Subcutaneous adipose tissue (tissue), 4 donors: ENCODE results near the gene POC1A. TPM values are rescaled to one million over a fixed set of nuclear protein-coding genes. Genes with fewer than 3 reads are reported as not detected.

ENCODE experiments used
- total RNA-seq, 4 donors: library from RNA; depleted of rRNA; stranded (reverse); fragments of >200 nt; gene quantifications; one replicate each; pipeline ENCODE4 v1.1.0, GENCODE V29; 2016
- TF ChIP-seq, protein P1 (sequence below): fragments of 450-650 bp; IDR thresholded peaks from one replicate; pipeline ENCODE4 v1.5.1; 2016; ENCODE audit warnings: low read depth, mild to moderate bottlenecking, control low read depth, antibody characterized with exemption, moderate library complexity

The POC1A gene
- total RNA-seq = 1 to 10 TPM in 2 of 4 donors, under 1 TPM in 2; 0.38 to 2.4 (median 1.2) TPM

DNA sequence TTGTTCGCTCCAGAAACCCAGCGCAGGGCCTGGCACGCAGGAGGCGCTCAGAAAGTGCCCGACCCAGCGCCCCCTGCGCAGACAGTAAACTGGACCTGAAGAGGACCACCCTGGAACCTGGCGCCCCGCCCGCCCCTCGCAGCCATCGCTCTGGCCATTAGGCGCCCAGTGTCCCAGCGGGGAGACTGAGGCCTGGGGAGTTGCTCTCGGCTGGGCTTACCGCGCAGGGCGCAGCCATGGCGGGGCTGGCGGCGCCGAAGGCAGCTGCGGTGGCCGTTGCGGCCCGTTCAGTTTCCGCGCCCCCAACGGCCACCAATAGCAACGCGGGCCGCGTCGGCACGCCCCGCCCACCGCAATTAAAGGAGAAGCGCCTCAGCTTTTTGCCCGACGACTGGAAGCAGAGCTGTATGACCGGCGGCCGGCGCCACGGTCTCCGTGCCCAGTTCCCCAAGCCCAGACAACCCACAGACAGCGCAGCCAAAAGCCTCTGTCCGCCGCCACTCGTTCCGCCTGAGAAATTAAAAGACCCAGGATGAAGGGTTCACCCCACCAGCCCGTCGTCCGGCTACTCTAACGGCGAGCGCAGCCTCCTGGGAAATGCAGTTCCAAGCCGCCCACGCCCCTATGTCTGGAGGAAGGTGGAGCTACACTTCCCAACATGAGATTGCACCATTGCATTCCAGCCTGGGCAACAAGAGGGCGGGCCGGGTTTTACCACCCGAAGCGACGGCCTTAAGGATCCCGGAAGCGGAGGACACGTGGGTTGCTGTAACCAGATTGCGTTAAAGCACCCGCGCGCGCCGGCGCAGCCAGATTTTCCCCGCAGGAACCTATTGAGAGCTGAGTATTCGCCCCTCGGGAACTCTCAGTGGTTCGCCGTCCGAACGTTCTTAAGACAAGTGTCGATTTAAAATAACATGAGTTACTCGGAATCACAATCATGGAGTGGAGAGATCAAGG, at the start of gene POC1A:
Gene POC1A, minus strand, starts transcription at position 289 of the 960 bp plus-strand sequence. Its CDS starts 51 bp downstream, at position 238.
- TF ChIP-seq, protein P1, sequence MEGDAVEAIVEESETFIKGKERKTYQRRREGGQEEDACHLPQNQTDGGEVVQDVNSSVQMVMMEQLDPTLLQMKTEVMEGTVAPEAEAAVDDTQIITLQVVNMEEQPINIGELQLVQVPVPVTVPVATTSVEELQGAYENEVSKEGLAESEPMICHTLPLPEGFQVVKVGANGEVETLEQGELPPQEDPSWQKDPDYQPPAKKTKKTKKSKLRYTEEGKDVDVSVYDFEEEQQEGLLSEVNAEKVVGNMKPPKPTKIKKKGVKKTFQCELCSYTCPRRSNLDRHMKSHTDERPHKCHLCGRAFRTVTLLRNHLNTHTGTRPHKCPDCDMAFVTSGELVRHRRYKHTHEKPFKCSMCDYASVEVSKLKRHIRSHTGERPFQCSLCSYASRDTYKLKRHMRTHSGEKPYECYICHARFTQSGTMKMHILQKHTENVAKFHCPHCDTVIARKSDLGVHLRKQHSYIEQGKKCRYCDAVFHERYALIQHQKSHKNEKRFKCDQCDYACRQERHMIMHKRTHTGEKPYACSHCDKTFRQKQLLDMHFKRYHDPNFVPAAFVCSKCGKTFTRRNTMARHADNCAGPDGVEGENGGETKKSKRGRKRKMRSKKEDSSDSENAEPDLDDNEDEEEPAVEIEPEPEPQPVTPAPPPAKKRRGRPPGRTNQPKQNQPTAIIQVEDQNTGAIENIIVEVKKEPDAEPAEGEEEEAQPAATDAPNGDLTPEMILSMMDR = no peak

DNA sequence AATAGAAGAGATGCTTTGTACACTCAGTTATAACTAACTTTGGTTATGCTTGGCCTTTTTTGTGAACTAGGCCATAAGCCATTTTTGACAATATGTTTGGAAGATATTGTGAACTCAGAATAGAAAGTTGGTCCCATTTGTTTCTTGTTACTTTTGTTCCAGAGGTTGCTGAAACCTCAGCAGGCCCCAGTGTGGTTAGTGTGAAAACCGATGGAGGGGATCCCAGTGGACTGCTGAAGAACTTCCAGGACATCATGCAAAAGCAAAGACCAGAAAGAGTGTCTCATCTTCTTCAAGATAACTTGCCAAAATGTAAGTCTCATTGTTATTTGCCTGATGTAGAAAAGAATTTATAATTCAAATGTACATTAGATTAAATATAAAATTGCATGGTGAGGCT, 49.5 kb upstream of the POC1A start:
- TF ChIP-seq, protein P1 = no peak

DNA sequence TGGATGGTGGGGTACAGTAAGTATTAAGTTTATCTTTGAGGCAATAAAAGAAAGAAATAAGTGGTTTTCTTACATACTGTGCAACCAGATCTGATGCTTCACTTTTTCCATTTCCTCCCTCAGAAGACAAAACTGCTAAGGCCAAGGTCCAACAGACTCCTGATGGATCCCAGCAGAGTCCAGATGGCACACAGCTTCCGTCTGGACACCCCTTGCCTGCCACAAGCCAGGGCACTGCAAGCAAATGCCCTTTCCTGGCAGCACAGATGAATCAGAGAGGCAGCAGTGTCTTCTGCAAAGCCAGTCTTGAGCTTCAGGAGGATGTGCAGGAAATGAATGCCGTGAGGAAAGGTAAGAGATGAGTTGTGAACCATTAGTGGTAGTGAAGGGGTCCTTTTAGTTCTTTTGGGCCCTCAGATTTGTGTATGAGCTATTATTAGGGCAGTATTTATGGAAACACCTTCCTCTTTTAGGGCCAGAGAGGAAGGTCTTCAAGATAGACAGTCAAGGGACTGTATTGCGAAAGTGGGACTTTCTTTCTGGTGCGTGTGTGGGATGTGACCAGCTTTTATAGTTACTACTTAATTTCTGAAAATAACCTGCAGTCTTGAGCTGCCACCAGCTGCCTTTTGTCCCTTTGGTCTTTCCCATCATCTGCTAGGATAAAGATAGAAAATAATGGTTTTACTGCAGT, 48.3 kb upstream of the POC1A start:
- TF ChIP-seq, protein P1 = no peak

DNA sequence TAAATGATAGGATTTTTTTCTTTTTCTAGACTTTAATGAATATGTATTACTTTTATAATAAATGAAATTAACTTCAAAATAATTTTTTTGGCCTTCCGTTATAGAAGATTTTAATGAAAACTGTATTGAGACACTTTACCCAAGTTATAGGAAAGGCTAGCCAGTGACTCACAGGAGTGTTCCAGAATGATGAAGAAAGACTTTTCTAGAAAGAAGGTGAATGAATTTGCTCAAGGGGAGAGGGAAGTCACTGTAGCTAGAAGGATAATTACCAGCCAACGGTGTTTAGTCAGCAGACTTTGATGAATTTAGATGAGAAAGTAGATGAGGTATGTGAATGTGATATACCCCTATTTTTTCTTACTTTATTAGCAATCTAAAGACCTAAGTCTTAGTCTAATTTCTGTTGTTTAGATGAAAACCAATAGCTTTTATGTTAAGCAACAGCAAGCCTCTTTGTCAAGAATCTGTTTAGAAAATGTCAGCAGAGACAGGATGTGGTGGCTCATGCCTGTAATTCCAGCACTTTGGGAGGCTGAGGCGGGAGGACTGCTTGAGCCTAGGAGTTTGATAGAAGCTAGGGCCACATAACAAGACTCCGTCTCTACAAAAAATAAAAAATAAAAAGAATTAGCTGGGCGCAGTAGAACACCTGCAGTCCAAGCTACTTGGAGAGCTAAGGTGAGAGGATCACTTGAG, 46.9 kb upstream of the POC1A start:
- TF ChIP-seq, protein P1 = no peak

DNA sequence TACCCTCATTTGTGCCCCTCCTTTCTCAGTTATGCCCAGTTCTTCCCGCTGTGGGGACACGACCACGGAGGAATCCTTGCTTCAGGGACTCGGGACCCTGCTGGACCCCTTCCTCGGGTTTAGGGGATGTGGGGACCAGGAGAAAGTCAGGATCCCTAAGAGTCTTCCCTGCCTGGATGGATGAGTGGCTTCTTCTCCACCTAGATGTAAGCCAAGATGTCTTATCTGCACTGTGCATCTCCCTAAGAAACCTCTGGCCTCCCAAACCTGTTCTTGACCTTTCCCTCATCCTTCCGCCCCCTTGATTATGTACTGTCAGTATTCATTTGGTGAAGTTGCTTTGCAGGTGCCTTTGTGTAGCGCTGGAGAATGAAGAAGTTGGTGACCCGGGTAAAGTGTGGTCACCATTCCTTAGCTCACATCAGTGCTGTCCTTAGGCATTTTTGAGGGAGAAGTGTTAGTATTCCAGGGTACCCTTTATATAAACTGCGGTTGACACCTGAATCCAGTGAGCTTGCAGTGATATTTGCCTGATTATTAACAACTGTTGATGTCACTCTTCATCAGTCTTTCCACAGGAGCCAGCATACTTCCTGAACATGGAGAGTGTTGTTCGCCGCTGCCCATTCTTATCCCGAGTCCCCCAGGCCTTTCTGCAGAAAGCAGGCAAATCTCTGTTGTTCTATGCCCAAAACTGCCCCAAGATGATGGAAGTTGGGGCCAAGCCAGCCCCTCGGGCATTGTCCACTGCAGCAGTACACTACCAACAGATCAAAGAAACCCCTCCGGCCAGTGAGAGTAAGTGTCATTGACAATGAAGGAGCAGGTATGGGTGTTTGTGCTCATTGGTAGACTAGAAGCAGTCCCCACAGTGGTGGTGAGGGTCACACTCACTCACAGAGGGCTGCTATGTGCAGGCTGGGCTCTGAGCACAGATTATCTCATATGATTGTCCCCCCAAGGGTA, 44.7 kb upstream of the POC1A start:
- TF ChIP-seq, protein P1 = no peak

DNA sequence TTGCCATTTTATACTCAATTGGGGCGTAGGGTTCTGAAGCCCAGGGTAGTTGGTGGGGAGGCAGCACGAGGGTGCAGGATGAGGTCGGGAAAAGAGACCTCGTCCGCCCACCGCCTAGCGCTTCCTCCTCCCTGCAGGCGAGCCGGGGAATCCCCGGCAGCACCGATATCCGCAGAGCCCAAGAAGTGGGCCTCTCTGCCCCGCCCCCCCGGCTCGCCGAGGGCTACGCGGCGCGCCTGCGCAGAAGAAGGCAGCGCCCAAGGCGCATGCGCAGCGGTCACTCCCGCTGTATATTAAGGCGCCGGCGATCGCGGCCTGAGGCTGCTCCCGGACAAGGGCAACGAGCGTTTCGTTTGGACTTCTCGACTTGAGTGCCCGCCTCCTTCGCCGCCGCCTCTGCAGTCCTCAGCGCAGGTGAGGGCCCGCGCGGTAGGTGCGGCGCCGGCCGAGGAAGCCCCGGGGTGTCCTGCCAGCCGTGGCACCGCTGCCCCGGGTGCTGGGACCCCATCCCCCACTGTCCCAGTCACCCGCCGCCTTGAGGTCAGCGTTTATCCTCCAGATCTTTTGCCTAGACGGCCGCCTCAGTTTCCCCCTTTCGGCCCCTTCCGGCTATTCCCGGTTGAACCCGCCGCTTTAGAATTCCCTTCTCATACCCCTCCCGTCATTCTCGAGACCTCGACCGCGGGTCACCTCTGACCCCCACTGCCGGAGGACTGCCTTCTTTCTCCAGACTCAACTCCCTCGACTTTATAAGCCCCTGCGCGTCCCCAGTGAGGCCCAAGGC, 43.8 kb upstream of the POC1A start, which contains the start of gene ALAS1:
Gene ALAS1, plus strand, starts transcription at position 319 of the 784 bp plus-strand sequence. CDS start 1,082 bp downstream, outside the sequence.
- TF ChIP-seq, protein P1 = no peak
